NCI-H2227 treated with DMSO at 0.1 percent for 48 hours (cell line): ENCODE measurements around the gene AFF1.

Experiments used
- DNase-seq: peaks from one replicate; lab custom pipeline; 2025; lab: John Stamatoyannopoulos, UW

Gene AFF1

DNA sequence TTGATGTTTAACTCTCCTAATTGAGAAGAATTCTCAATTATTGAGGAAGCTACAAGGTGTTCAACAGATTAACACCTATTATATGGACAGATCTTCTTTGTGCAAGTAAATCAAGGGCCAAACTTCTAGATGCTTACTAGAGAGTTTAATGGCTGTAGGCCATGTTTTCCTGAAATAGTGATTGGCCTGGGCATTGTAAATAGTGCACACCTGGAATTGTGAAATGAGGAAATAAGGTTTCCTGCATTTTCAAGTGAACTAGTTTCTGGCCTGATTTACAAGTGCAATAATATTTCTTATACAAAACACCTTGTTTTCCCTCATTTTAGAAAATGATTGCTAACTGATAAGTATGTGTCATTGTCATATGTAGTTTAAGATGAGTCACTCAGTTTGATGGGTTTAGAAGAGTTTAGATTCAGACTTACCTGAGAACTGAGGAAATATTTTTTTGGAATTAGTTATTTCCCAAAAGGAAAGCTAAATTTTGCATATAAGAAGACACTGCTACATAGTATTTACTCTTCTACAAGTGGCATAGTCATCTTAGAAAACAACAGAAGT, 21.2 kb downstream of the AFF1 start:
- DNase-seq = no peak

DNA sequence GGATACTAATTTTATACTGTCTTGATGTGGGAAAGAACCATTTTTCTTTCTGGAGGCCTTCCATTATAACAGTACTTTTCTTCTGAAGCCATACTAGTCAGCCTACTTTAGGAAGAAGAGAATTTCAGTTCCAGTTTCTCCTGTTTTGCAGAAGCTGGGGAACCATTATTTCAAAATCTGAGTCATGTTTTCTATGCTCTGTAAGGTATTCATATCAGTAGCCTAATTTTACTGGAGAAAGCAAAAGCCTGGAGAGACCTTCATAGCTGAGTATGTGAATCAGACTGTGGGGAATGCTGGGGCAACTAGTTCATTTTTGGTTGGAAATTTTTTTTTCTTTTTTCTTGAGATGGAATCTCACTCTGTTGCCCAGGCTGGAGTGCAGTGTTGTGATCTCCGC, 22.4 kb downstream of the AFF1 start:
- no peak for DNase-seq

DNA sequence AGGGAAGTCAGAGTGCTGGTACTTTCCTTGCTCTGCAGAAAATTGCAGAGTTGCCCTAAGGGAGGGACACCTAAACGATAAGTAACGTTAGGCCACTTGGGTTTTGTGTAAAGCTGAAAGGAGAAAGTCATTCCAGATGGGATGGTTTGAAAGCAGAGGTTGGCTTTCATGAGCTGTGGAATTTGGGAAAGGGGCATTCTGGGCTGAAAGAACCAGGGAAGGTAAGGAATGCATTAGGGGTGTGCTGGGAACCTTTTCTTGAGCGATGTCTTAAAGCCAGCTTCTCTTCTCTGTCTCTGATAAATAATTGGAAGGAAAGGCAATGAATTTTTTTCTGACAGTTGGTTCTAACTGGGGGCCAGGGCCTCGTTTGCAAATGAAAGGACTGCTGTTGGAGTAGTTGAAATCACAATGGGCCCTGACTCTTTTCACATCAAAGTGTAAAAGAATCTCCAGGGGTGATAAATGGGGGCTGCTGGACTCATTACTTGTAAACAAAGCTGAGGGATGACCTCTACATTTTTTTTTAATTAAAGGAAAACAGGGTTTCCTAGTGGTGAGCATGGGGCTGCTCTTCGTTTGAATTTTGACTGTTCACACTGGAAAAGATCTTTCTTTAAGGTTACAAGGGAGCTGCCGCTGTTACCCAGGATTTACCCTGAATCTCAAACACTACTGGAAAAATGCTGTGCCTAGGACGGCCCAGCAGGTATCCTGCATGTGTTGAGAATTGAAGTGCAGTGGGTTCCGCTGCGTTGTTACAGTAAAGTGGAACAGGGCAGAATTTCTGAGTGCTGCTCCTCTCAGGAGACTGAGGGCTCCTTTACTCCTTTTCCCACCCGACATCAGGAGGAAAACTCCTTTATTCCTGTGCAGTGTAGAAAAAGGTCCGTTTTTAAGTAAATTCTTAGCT, 25.0 kb downstream of the AFF1 start:
- DNase-seq = no peak

DNA sequence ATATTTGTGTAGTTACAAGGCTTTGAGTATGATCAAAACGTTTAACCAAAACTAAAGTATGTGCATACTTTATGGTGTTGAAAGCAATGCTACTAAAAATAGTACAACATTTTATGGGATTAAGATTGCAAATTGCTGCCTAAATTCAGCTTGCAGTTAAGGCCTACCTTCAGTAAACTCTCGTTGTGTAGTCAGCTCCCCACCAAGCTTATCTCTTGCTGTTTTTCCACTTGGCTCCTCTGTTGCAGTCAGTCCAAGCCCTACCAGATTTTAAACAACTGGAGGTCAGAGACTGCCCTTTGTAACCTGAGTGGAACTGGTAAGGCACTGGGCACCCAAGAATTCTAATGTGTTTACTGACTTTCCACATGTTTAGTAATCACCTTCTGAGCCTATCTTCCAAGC, 25.7 kb downstream of the AFF1 start:
- no peak for DNase-seq

DNA sequence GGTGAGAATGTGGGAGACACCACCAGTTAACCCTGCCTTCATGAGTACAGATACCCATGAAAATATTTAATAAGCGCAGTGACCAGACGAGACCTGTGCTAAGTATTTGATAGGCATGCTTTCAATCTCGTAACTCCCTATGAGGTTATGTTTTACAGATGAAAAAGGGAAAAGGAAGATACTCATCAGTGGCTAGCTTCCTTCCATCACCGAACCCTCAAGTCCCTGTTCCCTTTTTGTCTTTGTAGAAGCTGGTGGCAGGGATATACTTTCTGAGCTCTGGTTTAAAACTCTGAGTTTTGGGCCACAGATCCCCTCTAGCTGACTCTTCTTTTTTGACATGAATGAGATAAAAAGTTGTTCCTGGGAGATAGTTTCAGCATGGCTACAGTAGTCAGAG, 26.3 kb downstream of the AFF1 start:
- no peak for DNase-seq

- DNase-seq = no peak
These were observed 26.9 kb downstream of the AFF1 start for GRCh38 chr4:86961605-86962295.

DNA sequence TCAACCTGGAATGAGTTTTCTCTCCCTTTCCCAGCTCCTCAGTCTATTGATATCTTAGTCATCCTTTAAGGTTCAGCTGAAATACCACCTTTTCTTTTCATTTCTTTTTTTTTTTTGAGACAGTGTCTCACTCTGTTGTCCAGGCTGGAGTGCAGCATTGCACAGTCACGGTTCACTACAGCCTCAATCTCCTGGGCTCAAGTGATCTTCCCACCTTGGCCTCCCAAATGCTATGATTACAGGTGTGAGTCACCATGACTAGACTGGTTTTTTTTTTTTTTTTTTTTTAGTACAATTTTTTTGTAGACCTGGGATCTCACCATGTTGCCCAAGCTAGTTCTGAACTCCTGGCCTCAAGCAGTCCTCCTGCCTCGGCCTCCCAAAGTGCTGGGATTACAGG, 28.9 kb downstream of the AFF1 start:
- no peak for DNase-seq

- DNase-seq = no peak
These were observed 30.5 kb downstream of the AFF1 start for GRCh38 chr4:86965019-86965976.

- DNase-seq = no peak
These were observed 32.3 kb downstream of the AFF1 start for GRCh38 chr4:86967073-86967472.

GRCh38 chr4:86967798-86968197, 33.0 kb downstream of the AFF1 start:
- no peak for DNase-seq

GRCh38 chr4:86968547-86968946, 33.7 kb downstream of the AFF1 start:
- DNase-seq = no peak

GRCh38 chr4:86970447-86971354, 35.9 kb downstream of the AFF1 start:
- no peak for DNase-seq

- DNase-seq = no peak
These were observed 36.5 kb downstream of the AFF1 start for GRCh38 chr4:86971355-86971683.

DNA sequence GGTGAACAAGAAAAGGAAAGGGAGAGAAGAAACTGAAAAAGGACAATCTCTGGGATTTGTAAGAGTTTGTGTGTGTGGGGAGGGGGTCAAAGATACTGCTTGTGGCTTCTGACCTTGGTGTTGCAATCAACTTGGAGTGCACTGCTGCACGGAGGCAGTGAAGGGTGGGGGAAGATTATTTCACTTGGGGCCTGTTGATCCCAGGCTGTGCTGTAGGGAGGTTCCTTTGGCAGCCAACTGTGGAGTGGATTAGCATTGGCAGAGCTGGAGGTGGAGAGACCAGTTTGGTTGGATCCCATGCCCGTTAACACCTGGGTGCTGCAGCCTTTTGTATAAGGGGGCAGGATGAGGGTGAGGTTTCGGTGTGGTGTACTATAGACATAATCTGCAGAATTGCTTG, 38.2 kb downstream of the AFF1 start:
- no peak for DNase-seq

DNA sequence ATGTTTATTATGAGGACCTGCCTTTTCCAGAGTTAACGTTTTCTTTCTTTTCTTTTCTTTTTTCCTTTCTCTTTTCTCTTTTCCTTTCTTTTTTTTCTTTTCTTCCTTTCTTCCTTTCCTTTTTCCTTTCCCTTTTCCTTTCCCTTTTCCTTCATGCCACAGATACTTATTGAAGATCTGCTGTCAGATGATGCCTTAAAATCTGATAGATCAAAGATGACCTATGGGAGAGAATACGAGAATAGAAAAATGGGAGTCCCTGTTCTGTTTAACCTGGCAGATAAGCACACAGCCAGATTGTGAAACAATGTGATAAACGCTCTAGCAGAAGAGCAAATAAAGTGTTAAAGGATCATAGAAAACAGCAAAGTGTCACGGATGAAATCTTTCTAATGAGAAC, 38.9 kb downstream of the AFF1 start:
- no peak for DNase-seq

GRCh38 chr4:86974551-86974994, 39.8 kb downstream of the AFF1 start:
- DNase-seq = no peak

- no peak for DNase-seq
These were observed 41.1 kb downstream of the AFF1 start for GRCh38 chr4:86975927-86976326.

- no peak for DNase-seq
These were observed 42.1 kb downstream of the AFF1 start for GRCh38 chr4:86976801-86977485.

DNA sequence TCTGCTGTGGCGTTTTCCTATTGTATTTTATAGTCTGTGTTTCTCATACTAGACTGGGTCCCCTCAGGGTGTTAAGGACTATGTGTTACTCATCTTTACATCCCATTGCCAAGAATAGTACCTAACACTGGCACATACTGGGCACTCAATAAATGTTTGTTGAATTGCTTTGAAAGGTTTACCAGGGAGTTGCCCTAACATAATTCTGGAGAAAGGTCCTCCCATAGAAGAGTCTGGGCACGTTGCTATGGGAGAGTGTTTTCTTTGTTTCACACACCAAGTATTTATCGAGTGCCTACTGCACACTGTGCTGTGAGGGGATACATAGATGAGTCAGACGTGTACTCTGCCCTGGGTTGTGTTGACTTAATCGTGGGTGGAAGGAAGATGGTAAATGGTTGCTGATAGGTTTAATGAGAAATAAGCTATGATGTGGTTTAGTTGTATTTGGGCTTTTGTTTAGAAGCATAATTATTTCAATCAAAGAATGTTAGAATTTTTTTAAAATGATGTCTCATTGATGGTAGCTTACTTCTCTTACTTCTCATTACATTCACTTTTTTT, 42.9 kb downstream of the AFF1 start:
- DNase-seq = no peak

DNA sequence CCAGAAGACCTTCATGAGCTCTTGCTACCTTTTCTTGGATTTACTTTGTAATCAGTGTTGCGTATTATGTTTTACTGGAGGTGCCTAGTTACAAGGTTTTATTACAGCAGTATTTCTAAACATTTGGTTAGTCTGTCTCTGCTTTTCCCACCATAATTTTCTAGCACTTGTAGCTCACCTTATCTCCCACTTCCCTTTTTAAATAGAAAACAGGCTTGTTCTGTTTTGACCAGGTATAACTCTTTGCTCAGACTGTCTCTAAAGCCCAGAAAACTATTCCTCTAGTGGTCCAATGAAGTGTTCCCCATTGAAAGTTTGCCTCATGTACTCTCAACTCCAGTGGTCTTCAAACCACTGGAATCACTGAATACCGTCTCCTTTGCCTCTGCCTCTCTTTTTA, 43.9 kb downstream of the AFF1 start:
- no peak for DNase-seq
